HG03558 (cell line): ENCODE measurements around the gene PDCD10.

ENCODE experiments used
- ATAC-seq: cut with Tn5 transposase; IDR thresholded peaks from one replicate; pipeline ENCODE4 v1.9.1; 2021; ENCODE audit warnings: moderate number of reproducible peaks; ENCODE audit not compliant: unreplicated experiment; ENCODE audit errors: extremely low read depth

PDCD10 gene

GRCh38 chr3:167691366-167691765 is 43.3 kb downstream of the PDCD10 start:
- ATAC-seq = peak; percentile 100

- ATAC-seq = no peak
These were observed 50.2 kb downstream of the PDCD10 start for GRCh38 chr3:167684388-167684993.

GRCh38 chr3:167679526-167679925 is 55.2 kb downstream of the PDCD10 start:
- no peak for ATAC-seq

DNA sequence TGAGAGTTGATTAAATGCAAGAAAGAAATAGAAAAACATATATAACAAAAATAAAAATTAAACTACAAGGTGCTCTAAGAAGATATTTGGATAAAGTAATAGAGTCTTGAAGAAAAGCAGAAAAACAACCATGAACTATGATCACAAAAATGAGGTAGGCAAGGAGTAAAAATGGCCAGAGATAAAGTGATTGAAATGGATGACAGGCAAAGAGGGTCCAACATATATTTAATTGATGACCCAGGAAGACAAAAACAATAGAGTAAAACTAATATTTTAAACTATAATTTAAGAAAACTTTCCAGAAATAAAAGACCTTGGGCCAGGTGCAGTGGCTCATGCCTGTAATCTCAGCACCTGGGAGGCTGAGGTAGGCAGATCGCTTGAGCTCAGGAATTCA is 58.8 kb downstream of the PDCD10 start:
- ATAC-seq = no peak

GRCh38 chr3:167673221-167673620 is 61.5 kb downstream of the PDCD10 start:
- no peak for ATAC-seq

GRCh38 chr3:167671878-167672427 is 62.7 kb downstream of the PDCD10 start:
- ATAC-seq = no peak

- ATAC-seq = no peak
These were observed 65.0 kb downstream of the PDCD10 start for GRCh38 chr3:167669699-167670098.

- no peak for ATAC-seq
These were observed 66.0 kb downstream of the PDCD10 start for GRCh38 chr3:167668651-167669050.

DNA sequence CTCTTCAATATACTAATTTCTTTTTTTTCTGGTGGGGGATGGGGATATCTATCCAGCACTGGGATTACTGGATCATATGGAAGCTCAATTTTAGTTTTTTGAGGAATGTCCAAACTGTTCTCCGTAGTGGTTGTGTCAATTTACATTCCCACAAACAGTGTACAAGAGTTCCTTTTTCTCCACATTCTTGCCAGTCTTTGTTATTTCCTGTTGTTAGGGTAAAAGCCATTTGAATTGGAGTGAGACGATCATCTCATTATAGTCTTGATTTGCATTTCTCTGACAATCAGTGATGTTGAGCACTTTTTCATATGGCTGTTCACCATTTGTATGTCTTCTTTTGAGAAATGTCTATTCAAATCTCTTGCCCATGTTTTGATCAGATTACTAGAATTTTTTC is 68.1 kb downstream of the PDCD10 start:
- no peak for ATAC-seq

- no peak for ATAC-seq
These were observed 71.7 kb downstream of the PDCD10 start for GRCh38 chr3:167662919-167663400.

GRCh38 chr3:167657684-167658225 is 76.9 kb downstream of the PDCD10 start:
- no peak for ATAC-seq

GRCh38 chr3:167656821-167657220 is 77.9 kb downstream of the PDCD10 start:
- no peak for ATAC-seq

GRCh38 chr3:167653760-167654159 is 80.9 kb downstream of the PDCD10 start, which contains the start of gene WDR49:
WDR49 (minus strand) TSS chr3:167653942; CDS start chr3:167653425, 517 bp downstream.
- ATAC-seq = no peak

DNA sequence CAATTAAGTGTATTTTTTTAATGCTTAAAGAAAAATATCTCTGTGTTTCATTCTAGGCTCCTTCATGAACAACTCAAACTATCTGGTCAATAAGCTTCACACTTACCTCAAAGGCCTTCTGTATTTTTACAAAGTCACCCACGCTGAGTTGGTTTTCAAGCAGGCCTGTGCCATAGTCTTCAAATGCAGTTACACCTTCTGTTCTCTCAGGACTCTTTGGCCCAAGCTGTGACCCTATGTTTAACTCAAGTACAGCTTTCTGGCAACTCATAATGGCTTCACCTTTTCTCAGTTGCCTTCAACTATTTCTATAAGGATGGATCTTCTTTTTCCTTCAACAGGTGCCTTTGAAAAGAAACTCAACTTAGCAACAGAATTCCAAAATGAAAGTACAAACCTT is 81.5 kb downstream of the PDCD10 start:
- no peak for ATAC-seq

- ATAC-seq = no peak
These were observed 82.9 kb downstream of the PDCD10 start for GRCh38 chr3:167651826-167652225.

DNA sequence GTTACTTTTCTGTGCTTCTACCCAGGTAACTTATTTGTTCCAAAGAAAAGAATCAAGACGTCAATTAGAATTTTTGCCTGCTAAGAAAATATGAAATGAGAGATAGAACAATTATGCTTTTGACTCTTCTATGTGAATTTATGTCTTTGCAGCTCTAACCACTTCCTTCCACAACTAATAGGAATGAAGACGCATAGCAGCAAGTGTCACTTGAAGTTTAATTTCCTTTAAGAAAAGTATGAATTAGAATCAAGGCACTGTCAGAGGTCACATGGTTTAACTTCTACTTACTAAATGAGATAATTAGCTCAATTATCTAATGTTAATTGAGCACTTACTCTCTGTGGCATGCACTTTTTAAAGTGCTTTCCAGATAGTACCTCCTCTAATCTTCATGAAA is 84.2 kb downstream of the PDCD10 start:
- ATAC-seq = no peak

- ATAC-seq = no peak
These were observed 84.9 kb downstream of the PDCD10 start for GRCh38 chr3:167649746-167650145.

DNA sequence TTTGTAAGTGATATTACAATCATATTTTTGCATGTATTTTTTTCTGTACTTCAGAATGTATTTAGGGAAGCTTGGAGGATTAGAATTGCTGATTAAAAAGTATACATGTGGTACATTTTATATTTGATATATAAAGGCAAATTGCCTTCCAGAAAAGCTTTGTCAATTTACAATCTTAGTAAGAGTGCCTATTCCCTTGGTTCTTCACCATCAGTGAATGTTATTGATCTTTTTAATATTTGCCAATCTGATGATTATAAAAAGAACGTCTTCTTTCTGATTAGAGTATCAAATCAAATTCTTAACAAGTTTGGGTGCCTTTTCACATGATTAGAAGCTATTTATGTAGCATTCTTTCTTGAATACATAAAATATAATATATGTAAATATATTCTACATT is 90.1 kb downstream of the PDCD10 start:
- ATAC-seq = no peak
